Smooth muscle cell (in vitro differentiated cells): ENCODE measurements around the gene CTDNEP1. TPM values are rescaled to one million over a fixed set of nuclear protein-coding genes. Genes with fewer than 3 reads are reported as not detected.

Experiments
- DNase-seq: peaks from one replicate; lab custom pipeline; 2025; ENCODE audit not compliant: unreplicated experiment; lab: John Stamatoyannopoulos, UW
- H2AFZ ChIP-seq: fragments of 200-600 bp; sonication (generic); 2 replicates; pipeline ENCODE4 v1.6.0; 2016; ENCODE audit warnings: antibody characterized with exemption, low read depth, mild to moderate bottlenecking
- H3F3A ChIP-seq: fragments of 200-600 bp; sonication (generic); 2 replicates; pipeline ENCODE4 v1.6.0; 2017; ENCODE audit warnings: antibody characterized with exemption, low read depth
- H3K27ac ChIP-seq: fragments of 200-600 bp; sonication (generic); 2 replicates; pipeline ENCODE4 v1.5.1; 2016; ENCODE audit warnings: low read depth, mild to moderate bottlenecking
- H3K27me3 ChIP-seq: fragments of 200-600 bp; sonication (generic); 2 replicates; pipeline ENCODE4 v1.6.1; 2016; ENCODE audit warnings: low read depth, mild to moderate bottlenecking
- H3K36me3 ChIP-seq: fragments of 200-600 bp; sonication (generic); 2 replicates; pipeline ENCODE4 v1.5.1; 2016; ENCODE audit warnings: low read depth
- H3K4me1 ChIP-seq: fragments of 200-600 bp; sonication (generic); 2 replicates; pipeline ENCODE4 v1.5.1; 2016; ENCODE audit warnings: low read depth
- H3K4me2 ChIP-seq: fragments of 200-600 bp; sonication (generic); 2 replicates; pipeline ENCODE4 v1.6.0; 2016; ENCODE audit warnings: mild to moderate bottlenecking
- H3K4me3 ChIP-seq: fragments of 200-600 bp; sonication (generic); 2 replicates; pipeline ENCODE4 v1.5.1; 2016; ENCODE audit warnings: mild to moderate bottlenecking
- H3K79me2 ChIP-seq: fragments of 200-600 bp; sonication (generic); 2 replicates; pipeline ENCODE4 v1.6.0; 2016; ENCODE audit warnings: low read depth, mild to moderate bottlenecking
- H3K9ac ChIP-seq: fragments of 200-600 bp; sonication (generic); 2 replicates; pipeline ENCODE4 v1.6.0; 2016; ENCODE audit warnings: low read depth
- H3K9me3 ChIP-seq: fragments of 200-600 bp; sonication (generic); replicated peaks from 2 replicates; pipeline ENCODE4 v1.5.1; 2016; ENCODE audit warnings: low read depth
- H4K20me1 ChIP-seq: fragments of 200-600 bp; sonication (generic); 2 replicates; pipeline ENCODE4 v1.6.0; 2016; ENCODE audit warnings: low read depth
- CTCF ChIP-seq: fragments of 200-600 bp; sonication (generic); IDR thresholded peaks from 2 replicates; pipeline ENCODE4 v1.5.1; 2017; ENCODE audit warnings: borderline replicate concordance, mild to moderate bottlenecking, antibody characterized with exemption; ENCODE audit not compliant: insufficient read depth, poor library complexity, severe bottlenecking
- WGBS: methylation state at CpG from one replicate; pipeline ENCODE4 v1.1.7; 2016; ENCODE audit warnings: low lambda C conversion rate; 5-methylcytosine and 5-hydroxymethylcytosine counted together
- polyA plus RNA-seq: library from polyadenylated mRNA; unstranded; fragments of >200 nt; fragmentation: Nextera tagmentation; extraction: Ambion mirVana; gene quantifications from 2 replicates; pipeline ENCODE4 v1.2.1, GENCODE V29; 2016
- total RNA-seq: library from RNA; depleted of rRNA; stranded (reverse); fragments of >200 nt; gene quantifications from 2 replicates; pipeline ENCODE4 v1.2.3, GENCODE V29; 2014

CTDNEP1 gene
- total and polyA plus RNA-seq, 2 experiments from 2014 or later: 57.5 to 88.4 TPM

GRCh38 chr17:7233701-7234082, 17.8 kb downstream of the CTDNEP1 start:
- peak overlapping the region; percentile 67 for H3K9ac ChIP-seq
- peaks cover 12% of the 10 kb centered on the region for H3K4me1 ChIP-seq
- TF ChIP-seq CTCF: no peak
- H3K4me2 ChIP-seq: peak overlapping the region; percentile 92
- peak overlapping the region; percentile 74 for H3K27ac ChIP-seq
- DNase-seq: no peak
- H3K79me2 ChIP-seq: peaks cover 79% of the 10 kb centered on the region
- peaks cover 32% of the 10 kb centered on the region for H3F3A ChIP-seq
- H4K20me1 ChIP-seq: peaks cover 67% of the 10 kb centered on the region
- H3K4me3 ChIP-seq: peak overlapping the region; percentile 71
- no peaks in the 10 kb centered on the region for H3K27me3 ChIP-seq
- peak overlapping the region; percentile 65 for H2AFZ ChIP-seq
- WGBS: 2% methylated on average over 9 of the region's 9 CpGs
- H3K36me3 ChIP-seq: no peaks in the 10 kb centered on the region
- H3K9me3 ChIP-seq: no peaks in the 10 kb centered on the region

- no peak overlapping the region for H3K9ac ChIP-seq
- peaks cover 70% of the 10 kb centered on the region for H4K20me1 ChIP-seq
- TF ChIP-seq CTCF: no peak
- H3K9me3 ChIP-seq: no peaks in the 10 kb centered on the region
- H3K27me3 ChIP-seq: no peaks in the 10 kb centered on the region
- H3K4me2 ChIP-seq: peak overlapping the region; percentile 92
- H3K79me2 ChIP-seq: peaks cover 69% of the 10 kb centered on the region
- H3F3A ChIP-seq: peaks cover 30% of the 10 kb centered on the region
- no peak overlapping the region for H2AFZ ChIP-seq
- H3K36me3 ChIP-seq: no peaks in the 10 kb centered on the region
- peaks cover 8% of the 10 kb centered on the region for H3K4me1 ChIP-seq
- 82% methylated on average over 5 of the region's 5 CpGs for WGBS
- no peak overlapping the region for H3K27ac ChIP-seq
- no peak for DNase-seq
- H3K4me3 ChIP-seq: peak overlapping the region; percentile 71
These were observed 19.4 kb downstream of the CTDNEP1 start for GRCh38 chr17:7232114-7232513.

GRCh38 chr17:7229504-7229903, 22.0 kb downstream of the CTDNEP1 start:
- Histone ChIP-seq H3K9ac (no peak overlapping the region), H3K79me2 (peaks cover 46% of the 10 kb centered on the region), H3K9me3 (no peaks in the 10 kb centered on the region), H3K36me3 (no peaks in the 10 kb centered on the region), H3K27me3 (no peaks in the 10 kb centered on the region), H3K4me3 (no peak overlapping the region), H3F3A (peaks cover 6% of the 10 kb centered on the region), H3K4me2 (no peak overlapping the region), H4K20me1 (peaks cover 78% of the 10 kb centered on the region), H2AFZ (no peak overlapping the region), H3K27ac (no peak overlapping the region), H3K4me1 (peaks cover 5% of the 10 kb centered on the region)
- 99% methylated on average over 19 of the region's 19 CpGs for WGBS
- no peak for DNase-seq
- TF ChIP-seq CTCF: no peak

- DNase-seq: no peak
- Histone ChIP-seq H3K27me3 (no peaks in the 10 kb centered on the region), H3K27ac (no peak overlapping the region), H2AFZ (no peak overlapping the region), H3K9me3 (no peaks in the 10 kb centered on the region), H3K9ac (no peak overlapping the region), H3K4me1 (peaks cover 5% of the 10 kb centered on the region), H3K79me2 (peaks cover 46% of the 10 kb centered on the region), H4K20me1 (peaks cover 78% of the 10 kb centered on the region), H3F3A (peaks cover 6% of the 10 kb centered on the region), H3K4me3 (no peak overlapping the region), H3K36me3 (no peaks in the 10 kb centered on the region), H3K4me2 (no peak overlapping the region)
- TF ChIP-seq CTCF: no peak
- WGBS: 97% methylated on average over 14 of the region's 14 CpGs
These were observed 22.6 kb downstream of the CTDNEP1 start for GRCh38 chr17:7228920-7229319.
